Measurements from ENCODE around the gene MGMT. TPM values are rescaled to one million over a fixed set of nuclear protein-coding genes. Genes with fewer than 3 reads are reported as not detected.

Gene MGMT
- polyA plus RNA-seq, 3 donors: 9.5 to 23.5 (median 17.5) TPM

DNA sequence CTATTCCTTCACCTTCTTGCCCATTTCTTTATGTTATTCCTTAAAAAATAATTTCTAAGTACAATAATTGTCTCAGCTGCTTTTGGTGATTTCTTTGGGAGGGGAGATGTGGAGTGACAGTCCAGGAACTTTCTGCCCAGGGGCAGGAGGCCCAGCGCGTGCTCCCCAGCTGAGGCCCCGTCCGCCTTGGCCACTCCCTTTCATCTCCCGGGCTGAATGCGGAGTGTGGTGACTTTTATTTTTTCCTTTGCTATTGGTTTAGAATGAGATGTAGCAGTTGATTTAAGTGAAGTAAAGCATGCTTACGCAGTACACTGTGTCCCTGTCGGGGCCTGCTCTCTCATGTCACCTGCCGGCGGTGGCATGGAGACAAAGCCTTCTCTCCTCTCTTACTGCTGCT lies 141.6 kb downstream of the MGMT start:
- Histone ChIP-seq H3K4me1 (ENCODE audit: control insufficient read depth in 1 of 2, insufficient read depth in 2 of 2, low read length in 2 of 2) (no peaks in the 10 kb centered on the region), H2AFZ (ENCODE audit: insufficient read depth, low read depth, low read length, poor library complexity, severe bottlenecking) (no peak overlapping the region), H4K20me1 (ENCODE audit: insufficient read depth, low read length) (no peaks in the 10 kb centered on the region), H3K79me2 (ENCODE audit: insufficient read depth, low read length) (no peaks in the 10 kb centered on the region), H3K4me2 (replicated peaks; ENCODE audit: extremely low read depth, low read length, poor library complexity, severe bottlenecking) (no peak overlapping the region), H3K9ac (ENCODE audit: insufficient read depth, low read length, poor library complexity, severe bottlenecking) (no peak overlapping the region), H3K4me3 (replicated peaks in 1 of 3; ENCODE audit: low read depth in 2 of 3, low read length in 3 of 3) (no peak overlapping the region), H3K9me3 (replicated peaks in 1 of 2; ENCODE audit: control insufficient read depth in 1 of 2, insufficient read depth in 1 of 2, low read length in 2 of 2) (peaks cover 0 to 25% of the 10 kb centered on the region in 2 donors), H3K36me3 (replicated peaks in 1 of 2; ENCODE audit: control insufficient read depth in 1 of 2, insufficient read depth in 2 of 2, low read length in 2 of 2) (no peaks in the 10 kb centered on the region), H3K27me3 (ENCODE audit: control insufficient read depth in 2 of 2, insufficient read depth in 2 of 2, low read length in 2 of 2) (no peaks in the 10 kb centered on the region), H3K27ac (ENCODE audit: low read depth in 1 of 2, low read length in 2 of 2) (no peak overlapping the region)
- H3K36me3 Mint-ChIP-seq: peaks cover 3 to 8% of the 10 kb centered on the region in 2 donors
- WGBS (ENCODE audit: insufficient coverage): 90% methylated on average over 5 of the region's 10 CpGs
- no peak for DNase-seq
- H3K27me3 Mint-ChIP-seq (ENCODE audit: low read depth in 3 of 3): peaks cover 0 to 10% (median 0%) of the 10 kb centered on the region in 3 donors
- intact Hi-C loops (cut with micrococcal nuclease): no loop called here
- no peak overlapping the region for H3K27ac Mint-ChIP-seq
- TF ChIP-seq, protein P1, sequence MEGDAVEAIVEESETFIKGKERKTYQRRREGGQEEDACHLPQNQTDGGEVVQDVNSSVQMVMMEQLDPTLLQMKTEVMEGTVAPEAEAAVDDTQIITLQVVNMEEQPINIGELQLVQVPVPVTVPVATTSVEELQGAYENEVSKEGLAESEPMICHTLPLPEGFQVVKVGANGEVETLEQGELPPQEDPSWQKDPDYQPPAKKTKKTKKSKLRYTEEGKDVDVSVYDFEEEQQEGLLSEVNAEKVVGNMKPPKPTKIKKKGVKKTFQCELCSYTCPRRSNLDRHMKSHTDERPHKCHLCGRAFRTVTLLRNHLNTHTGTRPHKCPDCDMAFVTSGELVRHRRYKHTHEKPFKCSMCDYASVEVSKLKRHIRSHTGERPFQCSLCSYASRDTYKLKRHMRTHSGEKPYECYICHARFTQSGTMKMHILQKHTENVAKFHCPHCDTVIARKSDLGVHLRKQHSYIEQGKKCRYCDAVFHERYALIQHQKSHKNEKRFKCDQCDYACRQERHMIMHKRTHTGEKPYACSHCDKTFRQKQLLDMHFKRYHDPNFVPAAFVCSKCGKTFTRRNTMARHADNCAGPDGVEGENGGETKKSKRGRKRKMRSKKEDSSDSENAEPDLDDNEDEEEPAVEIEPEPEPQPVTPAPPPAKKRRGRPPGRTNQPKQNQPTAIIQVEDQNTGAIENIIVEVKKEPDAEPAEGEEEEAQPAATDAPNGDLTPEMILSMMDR (IDR thresholded peaks at IDR 0.05): no peak
- H3K9me3 Mint-ChIP-seq: peaks cover 8 to 21% (median 13%) of the 10 kb centered on the region in 7 donors
- H3K4me1 Mint-ChIP-seq: peaks cover 3% of the 10 kb centered on the region
- H3K4me3 Mint-ChIP-seq: no peak overlapping the region

DNA sequence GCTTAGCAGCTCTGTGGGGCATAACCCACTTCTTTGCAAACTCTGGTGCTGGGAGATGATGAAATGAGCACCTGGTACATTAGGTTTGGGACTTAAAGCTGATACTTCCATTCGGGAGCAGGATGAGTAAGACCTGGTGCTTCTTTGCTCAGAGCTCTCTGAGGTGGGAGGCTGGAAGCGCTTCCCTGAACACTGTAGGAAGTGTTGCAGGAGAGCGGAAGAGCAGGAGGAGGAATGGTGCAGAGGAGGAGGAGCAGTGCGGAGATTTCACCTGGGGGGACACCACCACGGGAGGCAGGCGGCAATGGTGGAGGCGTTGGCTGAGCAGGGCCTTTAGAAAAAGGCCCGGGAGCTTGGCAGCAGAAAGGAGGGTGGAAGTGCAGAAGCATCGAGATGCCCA lies 142.5 kb downstream of the MGMT start:
- TF ChIP-seq, protein P1 (IDR thresholded peaks at IDR 0.05): no peak
- Histone ChIP-seq H2AFZ (ENCODE audit: insufficient read depth, low read depth, low read length, poor library complexity, severe bottlenecking) (no peak overlapping the region), H4K20me1 (ENCODE audit: insufficient read depth, low read length) (no peaks in the 10 kb centered on the region), H3K9me3 (replicated peaks in 1 of 2; ENCODE audit: control insufficient read depth in 1 of 2, insufficient read depth in 1 of 2, low read length in 2 of 2) (peaks cover 0 to 26% of the 10 kb centered on the region in 2 donors), H3K4me3 (replicated peaks in 1 of 3; ENCODE audit: low read depth in 2 of 3, low read length in 3 of 3) (no peak overlapping the region), H3K36me3 (replicated peaks in 1 of 2; ENCODE audit: control insufficient read depth in 1 of 2, insufficient read depth in 2 of 2, low read length in 2 of 2) (no peaks in the 10 kb centered on the region), H3K4me1 (ENCODE audit: control insufficient read depth in 1 of 2, insufficient read depth in 2 of 2, low read length in 2 of 2) (no peaks in the 10 kb centered on the region), H3K4me2 (replicated peaks; ENCODE audit: extremely low read depth, low read length, poor library complexity, severe bottlenecking) (no peak overlapping the region), H3K27ac (ENCODE audit: low read depth in 1 of 2, low read length in 2 of 2) (no peak overlapping the region), H3K9ac (ENCODE audit: insufficient read depth, low read length, poor library complexity, severe bottlenecking) (no peak overlapping the region), H3K27me3 (ENCODE audit: control insufficient read depth in 2 of 2, insufficient read depth in 2 of 2, low read length in 2 of 2) (no peaks in the 10 kb centered on the region), H3K79me2 (ENCODE audit: insufficient read depth, low read length) (no peaks in the 10 kb centered on the region)
- Mint-ChIP-seq H3K27ac (no peak overlapping the region), H3K36me3 (peaks cover 3 to 5% of the 10 kb centered on the region in 2 donors), H3K27me3 (ENCODE audit: low read depth in 3 of 3) (peaks cover 0 to 10% (median 0%) of the 10 kb centered on the region in 3 donors), H3K4me1 (peaks cover 3% of the 10 kb centered on the region), H3K4me3 (no peak overlapping the region), H3K9me3 (peaks cover 8 to 22% (median 13%) of the 10 kb centered on the region in 7 donors)
- DNase-seq: no peak
- WGBS (ENCODE audit: insufficient coverage): 99% methylated on average over 9 of the region's 9 CpGs
- intact Hi-C loops (cut with micrococcal nuclease): no loop called here

All from CD14-positive monocyte (primary cell).